Panc1 (cell line): ENCODE results near the gene DUS1L. TPM values are rescaled to one million over a fixed set of nuclear protein-coding genes. Genes with fewer than 3 reads are reported as not detected.
A peak's percentile ranks its signal among the peaks of the same experiment; 100 is the strongest.

ENCODE experiments used
- ATAC-seq: fragments of 200-7000 bp; cut with Tn5 transposase; 2 replicates; pipeline ENCODE4 v1.9.1; 2020; ENCODE audit warnings: mild to moderate bottlenecking, moderate library complexity
- BruUV-seq: library from RNA; stranded (reverse); fragments of 400-500 nt; replicated peaks from 2 replicates; lab custom pipeline; 2021; lab: Mats Ljungman, UMichigan
- CTCF ChIA-PET: fragments of 300-600 bp; sonication (Branson Sonifier 250); formaldehyde crosslinking; loops from one replicate; lab custom pipeline; 2022; ENCODE audit warnings: antibody characterized with exemption; lab: Charles Lee
- POLR2A ChIA-PET: fragments of 300-600 bp; sonication (Branson Sonifier 250); formaldehyde crosslinking; loops from one replicate; lab custom pipeline; 2022; ENCODE audit warnings: antibody characterized with exemption; lab: Charles Lee
- DNase-seq: peaks from one replicate; pipeline ENCODE4 v3.0.0-alpha.2; 2010; ENCODE audit warnings: low read depth, low spot score
- H3K27ac ChIP-seq: 2 replicates; pipeline ENCODE4 v1.5.1; 2011; ENCODE audit warnings: mild to moderate bottlenecking, low read length, inconsistent platforms
- H3K27me3 ChIP-seq: fragments of 200-500 bp; sonication (Bioruptor generic); 2 replicates; pipeline ENCODE4 v1.6.0; 2014; ENCODE audit warnings: low read length, inconsistent platforms; ENCODE audit not compliant: control insufficient read depth, insufficient read depth
- H3K36me3 ChIP-seq: fragments of 200-500 bp; sonication (Bioruptor generic); 2 replicates; pipeline ENCODE4 v1.5.1; 2014; ENCODE audit warnings: inconsistent platforms, mild to moderate bottlenecking, low read length, moderate library complexity; ENCODE audit not compliant: control insufficient read depth, insufficient read depth
- H3K4me1 ChIP-seq: 2 replicates; pipeline ENCODE4 v1.5.1; 2011; ENCODE audit warnings: inconsistent platforms, mild to moderate bottlenecking, low read length, moderate library complexity; ENCODE audit not compliant: control insufficient read depth, insufficient read depth
- H3K4me3 ChIP-seq, 2 experiments: 2 replicates each; pipeline ENCODE4 v1.5.1; 2011 to 2012; ENCODE audit warnings: low read depth in 2 of 2, low read length in 2 of 2, mild to moderate bottlenecking in 2 of 2, inconsistent platforms in 1 of 2, moderate library complexity in 1 of 2
- H3K9me3 ChIP-seq: fragments of 200-500 bp; sonication (Bioruptor generic); 2 replicates; pipeline ENCODE4 v1.5.1; 2014; ENCODE audit warnings: low read depth, mild to moderate bottlenecking, inconsistent platforms, low read length, moderate library complexity; ENCODE audit not compliant: control insufficient read depth, insufficient read depth
- POLR2AphosphoS5 ChIP-seq: IDR thresholded peaks from 2 replicates; pipeline ENCODE4 v1.6.1; 2012; ENCODE audit warnings: mild to moderate bottlenecking, low read depth, low read length, moderate library complexity
- SIN3A ChIP-seq: IDR thresholded peaks from 2 replicates; pipeline ENCODE4 v1.6.1; 2012; ENCODE audit warnings: low read depth, mild to moderate bottlenecking, low read length, moderate library complexity, borderline replicate concordance; ENCODE audit not compliant: insufficient read depth
- TCF7L2 ChIP-seq: IDR thresholded peaks from 2 replicates; pipeline ENCODE4 v1.6.1; 2011; ENCODE audit warnings: mild to moderate bottlenecking, low read depth, low read length, inconsistent platforms
- in situ Hi-C: cut with HindIII; loops from 2 replicates; pipeline ENCODE4 v1.10.0; 2016; ENCODE audit warnings: low sequenced_read_pairs, low pct_unique_long_range_greater_than_20kb
- intact Hi-C: fragments of 100-400 bp; cut with micrococcal nuclease; formaldehyde crosslinking; loops from one replicate; pipeline ENCODE4 v1.10.0; 2022; ENCODE audit not compliant: unreplicated experiment
- total RNA-seq: library from RNA; stranded (reverse); gene quantifications from one replicate; pipeline ENCODE4 v1.2.1, GENCODE V29; 2021; ENCODE audit not compliant: unreplicated experiment
- TF ChIP-seq, protein P1 (sequence below): fragments of 450-650 bp; IDR thresholded peaks from 2 replicates; pipeline ENCODE4 v1.5.1; 2017; ENCODE audit warnings: mild to moderate bottlenecking
- TF ChIP-seq, protein P2 (sequence below), 2 experiments: IDR thresholded peaks; 2 replicates each; pipeline ENCODE4 v1.6.1; 2011 to 2012; ENCODE audit warnings: low read depth in 2 of 2, control low read depth in 1 of 2, low read length in 1 of 2, mild to moderate bottlenecking in 1 of 2, moderate library complexity in 1 of 2; ENCODE audit not compliant: insufficient read depth in 1 of 2

Gene DUS1L
- total RNA-seq, 1 experiment from 2014 or later: 115 TPM

GRCh38 chr17:82070611-82071010 is 5.0 kb upstream of the DUS1L start:
- TF ChIP-seq, protein P1, sequence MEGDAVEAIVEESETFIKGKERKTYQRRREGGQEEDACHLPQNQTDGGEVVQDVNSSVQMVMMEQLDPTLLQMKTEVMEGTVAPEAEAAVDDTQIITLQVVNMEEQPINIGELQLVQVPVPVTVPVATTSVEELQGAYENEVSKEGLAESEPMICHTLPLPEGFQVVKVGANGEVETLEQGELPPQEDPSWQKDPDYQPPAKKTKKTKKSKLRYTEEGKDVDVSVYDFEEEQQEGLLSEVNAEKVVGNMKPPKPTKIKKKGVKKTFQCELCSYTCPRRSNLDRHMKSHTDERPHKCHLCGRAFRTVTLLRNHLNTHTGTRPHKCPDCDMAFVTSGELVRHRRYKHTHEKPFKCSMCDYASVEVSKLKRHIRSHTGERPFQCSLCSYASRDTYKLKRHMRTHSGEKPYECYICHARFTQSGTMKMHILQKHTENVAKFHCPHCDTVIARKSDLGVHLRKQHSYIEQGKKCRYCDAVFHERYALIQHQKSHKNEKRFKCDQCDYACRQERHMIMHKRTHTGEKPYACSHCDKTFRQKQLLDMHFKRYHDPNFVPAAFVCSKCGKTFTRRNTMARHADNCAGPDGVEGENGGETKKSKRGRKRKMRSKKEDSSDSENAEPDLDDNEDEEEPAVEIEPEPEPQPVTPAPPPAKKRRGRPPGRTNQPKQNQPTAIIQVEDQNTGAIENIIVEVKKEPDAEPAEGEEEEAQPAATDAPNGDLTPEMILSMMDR: no peak
- TF ChIP-seq SIN3A (no peak), TCF7L2 (no peak), POLR2AphosphoS5 (no peak)
- TF ChIP-seq, protein P2, sequence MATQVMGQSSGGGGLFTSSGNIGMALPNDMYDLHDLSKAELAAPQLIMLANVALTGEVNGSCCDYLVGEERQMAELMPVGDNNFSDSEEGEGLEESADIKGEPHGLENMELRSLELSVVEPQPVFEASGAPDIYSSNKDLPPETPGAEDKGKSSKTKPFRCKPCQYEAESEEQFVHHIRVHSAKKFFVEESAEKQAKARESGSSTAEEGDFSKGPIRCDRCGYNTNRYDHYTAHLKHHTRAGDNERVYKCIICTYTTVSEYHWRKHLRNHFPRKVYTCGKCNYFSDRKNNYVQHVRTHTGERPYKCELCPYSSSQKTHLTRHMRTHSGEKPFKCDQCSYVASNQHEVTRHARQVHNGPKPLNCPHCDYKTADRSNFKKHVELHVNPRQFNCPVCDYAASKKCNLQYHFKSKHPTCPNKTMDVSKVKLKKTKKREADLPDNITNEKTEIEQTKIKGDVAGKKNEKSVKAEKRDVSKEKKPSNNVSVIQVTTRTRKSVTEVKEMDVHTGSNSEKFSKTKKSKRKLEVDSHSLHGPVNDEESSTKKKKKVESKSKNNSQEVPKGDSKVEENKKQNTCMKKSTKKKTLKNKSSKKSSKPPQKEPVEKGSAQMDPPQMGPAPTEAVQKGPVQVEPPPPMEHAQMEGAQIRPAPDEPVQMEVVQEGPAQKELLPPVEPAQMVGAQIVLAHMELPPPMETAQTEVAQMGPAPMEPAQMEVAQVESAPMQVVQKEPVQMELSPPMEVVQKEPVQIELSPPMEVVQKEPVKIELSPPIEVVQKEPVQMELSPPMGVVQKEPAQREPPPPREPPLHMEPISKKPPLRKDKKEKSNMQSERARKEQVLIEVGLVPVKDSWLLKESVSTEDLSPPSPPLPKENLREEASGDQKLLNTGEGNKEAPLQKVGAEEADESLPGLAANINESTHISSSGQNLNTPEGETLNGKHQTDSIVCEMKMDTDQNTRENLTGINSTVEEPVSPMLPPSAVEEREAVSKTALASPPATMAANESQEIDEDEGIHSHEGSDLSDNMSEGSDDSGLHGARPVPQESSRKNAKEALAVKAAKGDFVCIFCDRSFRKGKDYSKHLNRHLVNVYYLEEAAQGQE (IDR thresholded peaks at IDR 0.05; ENCODE audit: insufficient read depth in 1 of 2, low read depth in 2 of 2, low read length in 1 of 2): no peak
- ATAC-seq (no peak), DNase-seq (no peak)
- no peaks in the 10 kb centered on the region for H3K27me3 ChIP-seq
- intact Hi-C loops: no loop called here
- in situ Hi-C loops: no loop called here
- ChIA-PET POLR2A (interaction anchor here (0.6 kb wide), 1 partner anchor 32 kb away, joined by 3 read pairs; no protein-coding TSS in a partner anchor), CTCF (no interaction called here)
- no peak overlapping the region for H3K4me3 ChIP-seq
- peaks cover 4% of the 10 kb centered on the region; the same call in 1 of the 2 replicates for H3K4me1 ChIP-seq
- H3K36me3 ChIP-seq: no peaks in the 10 kb centered on the region
- no TSS peak for BruUV-seq
- H3K9me3 ChIP-seq: no peaks in the 10 kb centered on the region
- H3K27ac ChIP-seq: no peak overlapping the region

DNA sequence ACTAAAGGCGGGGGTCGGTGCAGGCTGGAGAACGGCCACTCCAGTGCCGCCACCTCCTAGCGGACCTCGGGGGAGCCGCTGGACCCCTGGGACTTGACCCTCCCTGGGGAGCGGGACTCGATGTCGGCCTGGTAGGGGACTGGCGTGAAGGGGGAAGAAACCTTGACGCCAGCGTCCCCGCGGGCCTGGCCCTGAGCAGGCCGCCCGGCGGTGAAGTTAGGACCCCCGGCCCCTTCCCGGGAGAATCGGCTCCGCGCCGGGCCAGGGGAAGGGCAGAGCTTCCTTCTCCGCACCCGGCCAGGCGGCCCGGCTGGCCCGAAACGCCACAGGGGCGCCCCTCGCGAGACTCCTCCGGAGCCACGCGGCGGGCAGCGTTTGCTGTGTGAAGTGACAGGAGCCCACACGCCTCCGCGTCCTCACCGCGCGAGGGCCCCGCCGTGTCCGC is 389 bp downstream of the DUS1L start:
- BruUV-seq: no TSS peak
- Histone ChIP-seq H3K27ac (peak overlapping the region; percentile 90), H3K36me3 (peaks cover 3% of the 10 kb centered on the region; the same call in 1 of the 2 replicates), H3K27me3 (no peaks in the 10 kb centered on the region), H3K4me1 (peaks cover 17% of the 10 kb centered on the region), H3K4me3 (peak overlapping the region; percentile 77 to 88), H3K9me3 (no peaks in the 10 kb centered on the region)
- TF ChIP-seq POLR2AphosphoS5: no peak
- TF ChIP-seq SIN3A: no peak
- no peak for TF ChIP-seq TCF7L2
- TF ChIP-seq, protein P1: no peak
- TF ChIP-seq, protein P2 (IDR thresholded peaks at IDR 0.05; ENCODE audit: insufficient read depth in 1 of 2, low read depth in 2 of 2, low read length in 1 of 2): no peak
- ChIA-PET CTCF (no interaction called here), POLR2A (no interaction called here)
- in situ Hi-C loops: no loop called here
- intact Hi-C loops: no loop called here
- DNase-seq (no peak), ATAC-seq (peak; percentile 32)
